ENCODE data around the gene PARD3. TPM values are rescaled to one million over a fixed set of nuclear protein-coding genes. Genes with fewer than 3 reads are reported as not detected.

The PARD3 gene
- total RNA-seq, 1 experiment from 2014 or later = 46.3 TPM

GRCh38 chr10:34462056-34462455 is 353.0 kb downstream of the PARD3 start (continued):
- TF ChIP-seq EGR1 (IDR thresholded peaks at IDR 0.05; ENCODE audit: low read depth) (no peak), ATF3 (IDR thresholded peaks at IDR 0.05) (no peak), CBX3 (IDR thresholded peaks at IDR 0.05; ENCODE audit: low read depth) (no peak), RAD21 (IDR thresholded peaks at IDR 0.05; ENCODE audit: low read depth) (no peak), ZNF274 (IDR thresholded peaks at IDR 0.05; ENCODE audit: low read depth, low read length) (no peak), CTCF (IDR thresholded peaks at IDR 0.05 in 2 of 3, conservative IDR thresholded peaks at IDR 0.05 in 1 of 3; ENCODE audit: borderline replicate concordance in 1 of 3, insufficient read depth in 1 of 3, low read depth in 2 of 3, low read length in 2 of 3) (no peak), POLR2A (IDR thresholded peaks at IDR 0.05; ENCODE audit: borderline replicate concordance, extremely low read depth, insufficient read depth, insufficient read length) (no peak), EZH2phosphoT487 (IDR thresholded peaks at IDR 0.05; ENCODE audit: borderline replicate concordance) (no peak)

- intact Hi-C loops (cut with micrococcal nuclease) = no loop called here
- TF ChIP-seq ELF1 (IDR thresholded peaks at IDR 0.05; ENCODE audit: borderline replicate concordance, low read depth) (no peak), ZBTB33 (IDR thresholded peaks at IDR 0.05; ENCODE audit: extremely low read depth, insufficient replicate concordance, low read length) (no peak), ATF3 (IDR thresholded peaks at IDR 0.05) (no peak), SP1 (IDR thresholded peaks at IDR 0.05; ENCODE audit: low read depth) (no peak), CTCF (IDR thresholded peaks at IDR 0.05 in 2 of 3, conservative IDR thresholded peaks at IDR 0.05 in 1 of 3; ENCODE audit: borderline replicate concordance in 1 of 3, insufficient read depth in 1 of 3, low read depth in 2 of 3, low read length in 2 of 3) (no peak), CEBPB (IDR thresholded peaks at IDR 0.05; ENCODE audit: low read depth) (no peak), POLR2A (IDR thresholded peaks at IDR 0.05; ENCODE audit: borderline replicate concordance, extremely low read depth, insufficient read depth, insufficient read length) (no peak), EZH2 (IDR thresholded peaks at IDR 0.05) (no peak), MAX (IDR thresholded peaks at IDR 0.05) (no peak), SRF (IDR thresholded peaks at IDR 0.05; ENCODE audit: low read depth) (no peak), YY1 (IDR thresholded peaks at IDR 0.05; ENCODE audit: extremely low read depth, insufficient replicate concordance, low read depth, low read length) (no peak), JUND (IDR thresholded peaks at IDR 0.05) (no peak), CBX3 (IDR thresholded peaks at IDR 0.05; ENCODE audit: low read depth) (no peak), FOSL1 (IDR thresholded peaks at IDR 0.05; ENCODE audit: low read depth) (no peak)
- H3K4me3 ChIP-seq (replicated peaks in 1 of 2; ENCODE audit: low read depth in 1 of 2, low read length in 2 of 2) = no peak overlapping the region
- ChIA-PET CTCF (no interaction called here), RAD21 (ENCODE audit: low non-redundant PET in 1 of 2, low total read pairs in 2 of 2, uncharacterized antibody in 2 of 2, unreplicated experiment in 2 of 2) (no interaction called here), POLR2A (no interaction called here)
- no peaks in the 10 kb centered on the region for H3K79me2 ChIP-seq (ENCODE audit: insufficient read depth, low read length)
- no peak overlapping the region for H3K27ac ChIP-seq (ENCODE audit: low read depth, low read length)
- H3K9me3 ChIP-seq (ENCODE audit: control insufficient read depth in 1 of 2, insufficient read depth in 1 of 2, low read depth in 1 of 2, low read length in 2 of 2) = no peaks in the 10 kb centered on the region
- H3K9me2 ChIP-seq (ENCODE audit: insufficient read depth) = no peaks in the 10 kb centered on the region
- no peak overlapping the region for H2AFZ ChIP-seq (ENCODE audit: low read depth, low read length, poor library complexity, severe bottlenecking)
- BruUV-seq (replicated peaks) = no TSS peak
- H3K9ac ChIP-seq (ENCODE audit: low read length) = no peak overlapping the region
- no peak for DNase-seq (ENCODE audit: low read depth, low spot score)
- H3K36me3 ChIP-seq (ENCODE audit: control insufficient read depth in 1 of 2, insufficient read depth in 2 of 2, low read length in 2 of 2) = no peaks in the 10 kb centered on the region
- H3K4me1 ChIP-seq (ENCODE audit: control insufficient read depth in 1 of 2, insufficient read depth in 2 of 2, low read length in 2 of 2) = no peaks in the 10 kb centered on the region
- no peak for ATAC-seq
- no peaks in the 10 kb centered on the region for H4K20me1 ChIP-seq (ENCODE audit: insufficient read depth)
- H3K4me2 ChIP-seq (ENCODE audit: low read length) = no peak overlapping the region
- H3K27me3 ChIP-seq (ENCODE audit: insufficient read depth, low read length) = no peaks in the 10 kb centered on the region
Observed at GRCh38 chr10:34454590-34455261, 360.4 kb downstream of the PARD3 start.

All from HCT116 (cell line).